DOHH2 (cell line): ENCODE results near the gene NUTM1.

ENCODE experiments used
- H3F3A ChIP-seq: fragments of 200-600 bp; sonication (generic), shearing (Covaris generic); 2 replicates; pipeline ENCODE4 v1.6.0; 2016; ENCODE audit warnings: antibody characterized with exemption, mild to moderate bottlenecking; ENCODE audit not compliant: control insufficient read depth, insufficient read depth
- H3K27ac ChIP-seq: fragments of 200-600 bp; sonication (generic); 2 replicates; pipeline ENCODE4 v1.5.1; 2014; ENCODE audit warnings: low read depth, mild to moderate bottlenecking, low read length, moderate library complexity
- H3K27me3 ChIP-seq: fragments of 200-600 bp; sonication (generic); 2 replicates; pipeline ENCODE4 v1.6.1; 2014; ENCODE audit warnings: mild to moderate bottlenecking, low read length, mixed read lengths; ENCODE audit not compliant: control insufficient read depth
- H3K36me3 ChIP-seq: fragments of 200-600 bp; sonication (generic); 2 replicates; pipeline ENCODE4 v1.6.1; 2014; ENCODE audit warnings: mild to moderate bottlenecking, low read length, moderate library complexity, mixed read lengths; ENCODE audit not compliant: control insufficient read depth
- H3K4me1 ChIP-seq: fragments of 200-600 bp; sonication (generic); 2 replicates; pipeline ENCODE4 v1.6.1; 2014; ENCODE audit warnings: mild to moderate bottlenecking, low read length, mixed read lengths; ENCODE audit not compliant: control insufficient read depth
- H3K4me2 ChIP-seq: fragments of 200-600 bp; sonication (generic); 2 replicates; pipeline ENCODE4 v1.6.0; 2014; ENCODE audit warnings: mild to moderate bottlenecking, low read length, moderate library complexity
- H3K4me3 ChIP-seq: fragments of 200-600 bp; sonication (generic); 2 replicates; pipeline ENCODE4 v1.5.1; 2014; ENCODE audit warnings: mild to moderate bottlenecking, low read length, mixed read lengths
- H3K79me2 ChIP-seq: fragments of 200-600 bp; sonication (generic); 2 replicates; pipeline ENCODE4 v1.6.1; 2014; ENCODE audit warnings: mild to moderate bottlenecking, low read length, mixed read lengths; ENCODE audit not compliant: control insufficient read depth
- H3K9me2 ChIP-seq: fragments of 200-600 bp; sonication (generic); replicated peaks from 2 replicates; pipeline ENCODE4 v1.6.1; 2014; ENCODE audit warnings: mild to moderate bottlenecking, low read length, mixed read lengths; ENCODE audit not compliant: control insufficient read depth
- H3K9me3 ChIP-seq: fragments of 200-600 bp; sonication (generic); 2 replicates; pipeline ENCODE4 v1.6.1; 2014; ENCODE audit warnings: antibody characterized with exemption, low read length, mixed read lengths; ENCODE audit not compliant: control insufficient read depth, insufficient read depth
- H4K20me1 ChIP-seq: fragments of 200-600 bp; sonication (generic); 2 replicates; pipeline ENCODE4 v1.6.0; 2014; ENCODE audit warnings: low read depth, mild to moderate bottlenecking, antibody characterized with exemption, low read length, moderate library complexity; ENCODE audit not compliant: control insufficient read depth, insufficient read depth
- CTCF ChIP-seq: fragments of 200-600 bp; sonication (generic); IDR thresholded peaks from one replicate; pipeline ENCODE4 v1.5.1; 2014; ENCODE audit warnings: antibody characterized with exemption, mild to moderate bottlenecking, low read depth, low read length; ENCODE audit not compliant: poor library complexity, severe bottlenecking
- EZH2phosphoT487 ChIP-seq: fragments of 200-600 bp; sonication (generic); IDR thresholded peaks from 2 replicates; pipeline ENCODE4 v1.6.1; 2017; ENCODE audit warnings: borderline replicate concordance, mild to moderate bottlenecking, antibody characterized with exemption, low read length, moderate library complexity, mixed read lengths

Gene NUTM1

GRCh38 chr15:34330279-34330678 is 12.8 kb upstream of the NUTM1 start:
- TF ChIP-seq CTCF (no peak), EZH2phosphoT487 (no peak)
- Histone ChIP-seq H3K4me3 (no peak overlapping the region), H4K20me1 (no peaks in the 10 kb centered on the region), H3K9me3 (no peaks in the 10 kb centered on the region), H3K36me3 (no peaks in the 10 kb centered on the region), H3K9me2 (no peaks in the 10 kb centered on the region), H3K27me3 (no peaks in the 10 kb centered on the region), H3K27ac (no peak overlapping the region), H3K4me1 (peaks cover 46% of the 10 kb centered on the region), H3K4me2 (no peak overlapping the region), H3K79me2 (no peaks in the 10 kb centered on the region), H3F3A (peaks cover 5% of the 10 kb centered on the region; the same call in 1 of the 2 replicates)

- Histone ChIP-seq H3K4me1 (peaks cover 55% of the 10 kb centered on the region), H3K79me2 (no peaks in the 10 kb centered on the region), H3F3A (peaks cover 10% of the 10 kb centered on the region; the same call in 1 of the 2 replicates), H3K27ac (no peak overlapping the region), H3K9me3 (no peaks in the 10 kb centered on the region), H3K4me2 (no peak overlapping the region), H3K4me3 (no peak overlapping the region), H3K36me3 (no peaks in the 10 kb centered on the region), H3K9me2 (no peaks in the 10 kb centered on the region), H3K27me3 (no peaks in the 10 kb centered on the region; the same call in 1 of the 2 replicates), H4K20me1 (no peaks in the 10 kb centered on the region)
- TF ChIP-seq CTCF (no peak), EZH2phosphoT487 (no peak)
Observed at GRCh38 chr15:34331809-34332208, 11.3 kb upstream of the NUTM1 start.

GRCh38 chr15:34332553-34333120 is 10.5 kb upstream of the NUTM1 start:
- no peak for TF ChIP-seq CTCF
- no peak for TF ChIP-seq EZH2phosphoT487

More at GRCh38 chr15:34332553-34333120, 10.5 kb upstream of the NUTM1 start:
- Histone ChIP-seq H3K4me3 (no peak overlapping the region), H3K4me2 (no peak overlapping the region), H3K4me1 (peaks cover 51% of the 10 kb centered on the region), H3K9me3 (no peaks in the 10 kb centered on the region), H3F3A (peaks cover 10% of the 10 kb centered on the region; the same call in 1 of the 2 replicates), H3K36me3 (no peaks in the 10 kb centered on the region), H3K79me2 (no peaks in the 10 kb centered on the region), H4K20me1 (no peaks in the 10 kb centered on the region), H3K27me3 (no peaks in the 10 kb centered on the region; the same call in 1 of the 2 replicates), H3K27ac (no peak overlapping the region), H3K9me2 (no peaks in the 10 kb centered on the region)
